ENCODE measurements around the gene ATF4.
A peak's percentile ranks its signal among the peaks of the same experiment; 100 is the strongest.
"Not testable (repeated sequence)": the region's sequence is repeated elsewhere in the genome, so short reads cannot be mapped to it uniquely, and the experiment has no call there.

ATF4 gene

DNA sequence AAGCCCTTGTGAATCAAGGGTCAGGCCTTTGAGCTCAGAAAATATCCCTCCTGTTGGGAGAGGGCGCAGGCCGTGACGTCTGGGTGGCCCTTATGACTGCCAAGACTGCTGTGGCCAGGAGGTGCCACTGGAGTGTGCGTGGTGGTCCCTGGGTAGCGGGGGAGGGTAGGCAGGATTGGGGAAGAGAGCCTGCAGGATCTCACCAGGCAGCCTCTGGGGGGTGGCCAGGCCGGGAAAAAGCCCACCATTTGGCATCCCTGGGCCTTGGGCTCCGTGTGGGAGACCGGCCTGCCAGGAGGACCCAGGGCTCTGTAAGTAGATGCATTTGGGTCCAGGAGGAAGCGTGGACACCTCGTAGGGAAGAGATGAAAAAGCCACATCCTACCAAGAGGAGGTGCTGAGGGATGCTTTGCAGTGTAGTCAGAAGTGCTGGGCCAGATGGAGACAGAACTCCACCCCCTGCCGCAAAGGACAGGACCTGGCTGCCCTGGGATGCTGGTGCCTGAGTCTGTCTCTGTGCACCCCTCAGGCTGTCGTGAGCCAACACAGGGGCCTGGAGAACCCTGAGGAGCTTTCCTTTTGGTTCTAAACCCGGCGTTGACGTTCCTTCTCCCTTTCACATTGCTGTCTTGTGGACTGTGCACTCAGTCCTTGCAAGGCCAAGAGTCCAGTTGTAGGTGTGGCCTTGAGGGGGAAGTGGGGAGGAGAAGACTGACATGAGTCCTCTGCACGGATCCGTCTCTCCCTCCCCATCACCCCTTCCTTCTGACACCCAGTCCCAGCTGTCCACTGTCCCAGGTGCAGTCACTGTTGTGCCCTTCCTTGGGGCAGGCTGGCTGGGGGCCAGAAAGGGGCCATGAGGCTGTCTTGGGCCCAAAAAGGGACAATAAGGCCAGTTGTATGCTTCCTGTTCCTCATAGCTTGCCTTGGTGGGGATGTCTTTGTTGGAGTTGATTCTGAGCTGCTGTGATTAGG, 31.0 kb upstream of the ATF4 start:
- no peak for DNase-seq

GRCh38 chr22:39490135-39490798, 30.1 kb upstream of the ATF4 start:
- DNase-seq = peak; percentile 63

DNA sequence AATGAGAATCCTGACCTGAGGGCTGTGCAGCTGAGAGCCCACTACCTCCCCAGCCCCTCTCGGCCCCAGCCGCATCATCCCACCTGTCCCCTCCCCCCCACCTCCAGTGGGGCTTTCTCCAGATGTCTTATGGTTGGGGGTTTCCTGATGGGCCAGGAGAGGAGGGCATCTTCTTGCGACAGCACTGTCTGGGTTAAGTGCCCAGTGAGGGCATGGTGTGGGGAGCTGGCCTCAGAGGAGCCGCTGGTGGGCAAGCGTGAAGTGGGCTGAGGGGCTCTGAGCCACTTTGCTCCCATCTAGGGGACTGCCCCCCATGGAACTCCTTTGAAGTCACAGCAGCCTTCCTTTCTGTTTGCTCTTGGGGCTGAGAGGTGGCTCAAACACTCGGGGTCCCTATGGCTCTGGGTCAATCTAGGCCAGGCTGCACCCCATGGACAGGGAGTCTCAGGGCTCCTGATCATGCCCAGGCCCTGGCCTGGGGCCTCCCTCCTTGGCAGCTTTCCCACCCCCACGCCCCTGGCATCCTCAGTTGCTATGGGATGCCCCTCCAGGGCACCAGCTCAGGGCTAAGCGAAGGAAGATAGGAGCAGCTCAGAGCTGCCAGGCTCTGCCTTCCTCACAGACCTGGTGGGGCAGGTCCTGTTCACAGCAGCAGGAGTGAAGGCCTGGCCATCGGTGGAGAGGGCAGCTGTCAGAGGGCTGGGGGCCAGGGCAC, 29.2 kb upstream of the ATF4 start:
- no peak for DNase-seq

- no peak for DNase-seq
Measured at GRCh38 chr22:39491696-39492095, 28.7 kb upstream of the ATF4 start.

- DNase-seq = no peak
Measured at GRCh38 chr22:39492186-39492585, 28.2 kb upstream of the ATF4 start.

- DNase-seq = no peak
Measured at GRCh38 chr22:39493759-39494158, 26.6 kb upstream of the ATF4 start.

DNA sequence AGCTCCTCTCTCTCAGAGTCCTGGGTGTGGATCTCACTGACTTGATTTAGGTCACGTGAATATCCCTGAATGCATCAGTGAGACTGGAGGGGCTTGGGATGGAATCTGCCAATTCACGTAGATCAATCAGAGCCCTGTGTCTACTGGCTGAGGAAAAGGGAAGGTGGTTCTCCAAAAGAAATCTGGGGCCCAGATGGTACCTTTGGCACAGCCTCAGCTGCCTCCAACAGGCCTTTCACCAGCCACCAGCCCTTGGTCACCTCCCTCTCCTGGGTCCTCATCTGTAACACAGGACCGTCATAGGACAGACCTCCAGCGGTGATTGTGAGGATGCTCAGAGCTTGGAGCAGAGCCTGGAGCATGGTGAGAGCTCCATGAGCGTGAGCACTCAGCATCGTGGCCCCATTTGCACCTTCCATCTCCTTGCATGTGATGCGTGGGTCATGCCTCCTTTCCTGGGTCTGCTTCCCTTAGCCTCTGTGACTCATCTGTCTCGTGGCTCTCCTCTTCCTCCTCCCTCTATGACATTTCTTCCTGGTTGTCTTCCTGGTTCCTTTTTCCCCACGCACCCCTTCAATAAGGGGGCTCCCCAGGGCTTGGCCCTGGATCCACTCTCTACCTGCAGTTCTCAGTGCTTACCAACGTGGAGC, 25.8 kb upstream of the ATF4 start:
- no peak for DNase-seq

DNA sequence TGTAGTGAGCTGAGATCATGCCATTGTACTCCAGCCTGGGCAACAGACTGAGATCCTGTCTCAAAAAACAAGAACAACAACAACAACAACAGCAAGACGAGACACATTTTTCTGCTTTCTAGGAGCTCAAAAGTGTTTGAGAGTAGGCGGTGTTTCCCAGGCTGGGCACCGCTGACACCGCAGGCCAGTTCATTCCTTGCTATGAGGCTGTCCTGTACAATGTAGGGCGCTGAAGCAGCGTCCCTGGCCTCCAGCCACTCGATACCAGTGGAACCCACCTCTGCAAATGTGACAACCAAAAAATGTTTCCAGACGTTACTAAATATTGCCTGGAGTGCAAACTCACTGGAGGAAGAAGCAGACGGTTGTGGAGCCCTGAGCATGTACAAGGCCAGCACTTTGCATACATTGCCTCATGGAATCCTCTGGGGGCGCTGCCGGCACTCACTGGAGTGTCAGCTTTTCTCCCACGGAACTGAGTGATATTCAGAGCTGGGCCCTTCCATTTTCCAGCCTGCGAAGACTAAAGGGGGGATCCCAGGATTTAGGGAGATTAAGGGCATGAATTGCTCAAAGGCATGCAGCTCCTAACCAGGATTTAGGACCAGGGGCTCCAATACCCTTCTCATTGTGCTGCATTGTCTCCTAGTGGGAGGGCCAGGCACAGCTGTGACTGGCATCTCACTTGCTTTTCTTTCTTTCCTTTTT, 24.1 kb upstream of the ATF4 start:
- DNase-seq = peak; percentile 28

DNA sequence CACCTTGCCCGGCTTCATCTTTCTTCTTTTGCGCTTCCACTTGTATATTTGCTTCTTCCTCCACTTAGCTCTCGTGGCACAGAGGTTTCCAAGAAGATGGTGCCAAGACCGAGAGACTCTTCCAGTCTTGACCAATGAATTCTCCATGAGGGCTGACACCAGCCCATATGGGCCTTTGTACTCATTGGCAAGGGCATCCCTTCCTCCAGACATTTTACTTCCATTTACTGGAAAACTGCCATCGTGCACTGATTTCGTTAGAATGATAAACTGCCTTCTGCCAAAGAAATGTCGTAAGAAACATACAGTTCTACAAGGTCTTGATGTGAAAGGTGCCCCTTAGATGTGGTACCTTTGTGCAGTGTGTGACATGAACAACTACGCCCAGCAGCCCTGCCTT, 22.9 kb upstream of the ATF4 start:
- no peak for DNase-seq

GRCh38 chr22:39498368-39498767, 22.0 kb upstream of the ATF4 start:
- DNase-seq = no peak

DNA sequence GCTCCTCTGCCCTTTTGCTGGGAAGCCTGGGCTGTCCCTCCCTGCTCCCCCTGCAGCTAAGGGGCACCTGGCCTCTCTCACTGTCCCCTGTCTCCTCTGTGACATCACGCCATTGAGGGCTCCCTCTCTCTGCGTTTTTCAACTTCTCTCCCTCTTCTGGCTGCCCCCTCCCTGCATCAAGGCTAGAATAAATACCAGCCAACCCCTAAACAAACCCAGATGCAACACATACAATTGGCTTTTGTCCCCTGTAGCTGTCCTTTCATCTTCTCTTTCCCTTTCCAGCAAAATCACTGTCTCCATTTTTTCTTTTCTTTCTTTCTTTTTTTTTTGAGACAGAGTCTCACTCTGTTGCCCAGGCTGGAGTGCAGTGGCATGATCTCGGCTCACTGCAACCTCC, 21.6 kb upstream of the ATF4 start:
- DNase-seq = no peak

DNA sequence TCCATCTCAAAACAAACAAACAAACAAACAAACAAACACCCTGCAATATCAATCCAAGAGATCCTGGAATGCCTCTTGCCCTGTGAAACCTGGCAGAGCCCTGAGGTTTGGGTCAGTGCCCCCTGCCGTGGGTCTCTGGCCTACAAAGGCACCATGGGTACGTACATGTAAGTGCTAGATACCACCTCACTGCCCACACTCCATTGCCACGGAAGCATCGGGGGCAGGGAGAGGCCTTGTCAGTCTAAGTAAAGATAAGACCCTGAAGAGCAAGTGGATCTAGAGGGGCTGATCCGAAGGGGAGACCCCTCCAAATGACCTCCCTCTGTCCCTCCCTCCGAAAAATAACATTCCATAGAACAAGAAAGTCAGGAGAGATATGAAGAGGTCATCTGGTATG, 20.3 kb upstream of the ATF4 start:
- no peak for DNase-seq

- DNase-seq = no peak
Measured at GRCh38 chr22:39501644-39502108, 18.7 kb upstream of the ATF4 start.

DNA sequence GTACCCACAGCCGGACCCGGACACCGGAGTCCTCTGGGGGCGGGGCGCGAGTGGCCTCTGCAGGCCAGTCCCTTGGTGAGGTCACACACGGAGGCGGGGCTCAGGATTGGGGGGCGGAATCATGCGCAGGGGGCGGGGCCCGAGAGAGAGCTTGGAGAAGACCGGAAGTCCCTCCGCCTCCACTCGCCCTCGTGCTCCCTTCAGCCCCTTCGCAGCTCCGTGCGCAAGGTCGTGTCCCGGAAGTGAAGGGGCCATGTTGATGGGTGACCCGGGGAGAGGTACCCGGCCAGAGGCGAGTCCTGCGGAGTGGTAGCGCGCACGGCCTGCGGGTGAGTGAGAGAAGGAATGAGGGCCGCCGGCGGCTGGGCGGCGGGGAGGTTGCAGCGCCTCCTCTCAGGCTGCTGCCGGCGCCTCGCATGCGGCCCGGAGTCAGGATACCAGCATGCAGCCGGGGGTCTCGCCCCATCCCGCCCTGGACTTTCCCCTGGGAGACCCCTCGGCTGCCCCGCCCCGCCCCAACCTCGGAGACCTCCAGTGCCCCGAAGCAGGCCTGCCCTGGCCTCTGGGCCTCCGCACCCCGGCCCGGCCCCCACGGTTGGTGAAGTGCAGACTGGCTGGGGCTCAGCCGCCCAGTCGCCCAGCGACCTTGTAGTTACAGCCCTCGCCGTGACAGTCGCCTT, 18.1 kb upstream of the ATF4 start, which contains the start of gene MIEF1:
MIEF1 (plus strand) TSS at position 182 of the 680 bp plus-strand sequence. CDS start 9,005 bp downstream, outside the sequence.
- peak; percentile 79 for DNase-seq

DNA sequence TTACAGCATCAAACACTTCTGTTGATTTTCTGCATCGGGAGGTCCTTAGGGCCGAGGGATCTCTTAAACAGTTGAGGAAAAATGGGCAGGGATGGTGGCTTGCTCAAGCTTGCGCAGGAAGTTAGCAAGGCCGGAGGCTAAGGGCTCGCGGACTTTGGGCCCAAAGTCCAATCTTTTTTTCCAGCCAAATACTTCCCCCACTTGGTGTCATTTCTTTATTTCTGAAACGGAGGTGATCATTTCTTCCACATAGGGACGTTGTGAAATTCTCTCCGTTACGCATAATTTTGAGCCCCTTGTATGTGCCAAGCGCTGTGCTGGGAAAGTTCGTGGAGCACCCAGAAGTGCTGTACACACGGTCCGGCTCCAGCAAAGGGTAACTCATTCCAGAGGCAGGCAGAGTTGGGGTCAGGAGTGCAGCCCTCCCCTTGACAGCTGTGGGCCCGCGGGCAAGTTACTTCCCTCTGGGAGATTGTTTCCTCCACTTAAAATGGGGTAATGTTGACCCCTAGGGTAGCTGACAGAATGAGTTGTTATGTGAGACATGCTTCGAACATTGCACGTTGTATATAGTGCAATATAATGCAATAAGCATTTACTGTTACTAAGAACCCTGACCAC, 17.5 kb upstream of the ATF4 start:
- DNase-seq = no peak

DNA sequence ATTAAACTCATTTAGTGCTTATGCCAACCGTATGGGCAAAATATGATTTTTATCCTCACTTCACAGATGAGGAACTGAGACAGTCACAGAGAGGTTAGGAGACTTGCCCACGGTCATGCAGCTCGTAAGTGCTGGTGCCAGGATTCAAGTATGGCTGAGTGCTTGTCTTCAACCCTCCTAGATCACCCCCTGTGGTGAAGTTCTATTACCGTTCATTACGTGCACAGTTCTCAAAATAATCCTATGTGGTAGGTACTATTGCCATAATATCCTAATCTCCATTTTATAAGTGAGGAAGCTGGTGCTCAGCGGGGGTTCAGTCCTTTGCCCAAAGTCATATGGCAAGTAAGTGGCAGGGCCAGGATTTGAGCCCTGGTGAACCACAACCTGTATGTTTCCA, 16.7 kb upstream of the ATF4 start:
- no peak for DNase-seq

DNA sequence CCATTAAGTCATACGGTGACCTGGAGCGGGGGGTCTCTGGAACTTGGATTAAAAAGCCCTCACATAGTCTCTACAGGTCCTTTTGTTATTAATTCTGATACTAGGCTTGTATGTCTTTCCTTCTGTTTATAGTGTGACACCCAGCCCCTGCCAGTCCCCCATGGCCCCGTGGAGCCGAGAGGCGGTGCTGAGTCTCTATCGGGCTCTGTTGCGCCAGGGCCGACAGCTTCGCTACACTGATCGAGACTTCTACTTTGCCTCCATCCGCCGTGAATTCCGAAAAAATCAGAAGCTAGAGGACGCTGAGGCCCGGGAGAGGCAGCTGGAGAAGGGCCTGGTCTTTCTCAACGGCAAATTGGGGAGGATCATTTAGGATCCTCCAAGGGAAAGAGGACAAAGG, 16.3 kb upstream of the ATF4 start:
- DNase-seq = no peak

DNA sequence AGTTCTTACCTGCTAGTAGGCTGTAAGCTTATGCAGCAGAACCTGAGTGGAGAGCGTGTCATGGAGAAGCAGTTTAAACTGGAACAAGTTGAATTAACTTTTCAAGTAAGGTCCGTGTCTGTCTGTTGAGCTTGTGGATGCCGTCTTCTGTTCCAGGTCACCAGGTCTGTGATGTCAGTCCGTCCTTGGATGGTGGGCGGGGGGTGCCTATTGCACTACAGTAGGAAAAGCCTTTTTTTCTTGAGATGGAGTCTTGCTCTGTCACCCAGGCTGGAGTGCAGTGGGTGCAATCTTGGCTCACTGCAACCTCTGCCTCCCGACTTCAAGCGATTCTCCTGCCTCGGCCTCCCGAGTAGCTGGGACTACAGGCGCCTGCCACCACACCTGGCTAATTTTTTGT, 13.3 kb upstream of the ATF4 start:
- not testable (repeated sequence) for DNase-seq

GRCh38 chr22:39508393-39508792, 12.0 kb upstream of the ATF4 start:
- no peak for DNase-seq

GRCh38 chr22:39510529-39511149, 9.7 kb upstream of the ATF4 start:
- no peak for DNase-seq
